Measurements from ENCODE around the gene KLHL25.
"Not testable (repeated sequence)": the region's sequence is repeated elsewhere in the genome, so short reads cannot be mapped to it uniquely, and the experiment has no call there.

The KLHL25 gene

GRCh38 chr15:85804481-85805170, 9.9 kb upstream of the KLHL25 start:
- DNase-seq, result no peak

- DNase-seq, result not testable (repeated sequence)
Observed at GRCh38 chr15:85802617-85803016, 7.9 kb upstream of the KLHL25 start.

GRCh38 chr15:85800478-85801123, 5.9 kb upstream of the KLHL25 start:
- peak; percentile 45 for DNase-seq

GRCh38 chr15:85796371-85796770, 1.6 kb upstream of the KLHL25 start:
- DNase-seq, result not testable (repeated sequence)

- no peak for DNase-seq
Observed at GRCh38 chr15:85795337-85796305, 896 bp upstream of the KLHL25 start.

GRCh38 chr15:85793641-85794597, 806 bp downstream of the KLHL25 start:
- peak; percentile 2 for DNase-seq

- no peak for DNase-seq
Observed at GRCh38 chr15:85792912-85793590, 1.7 kb downstream of the KLHL25 start.

- DNase-seq, result no peak
Observed at GRCh38 chr15:85792102-85792731, 2.5 kb downstream of the KLHL25 start.

- DNase-seq, result no peak
Observed at GRCh38 chr15:85789496-85789875, 5.2 kb downstream of the KLHL25 start.

GRCh38 chr15:85788771-85789495, 5.8 kb downstream of the KLHL25 start:
- no peak for DNase-seq

- DNase-seq, result no peak
Observed at GRCh38 chr15:85786781-85787114, 8.0 kb downstream of the KLHL25 start.

GRCh38 chr15:85785887-85786780, 8.6 kb downstream of the KLHL25 start:
- peak; percentile 64 for DNase-seq

GRCh38 chr15:85782064-85782463, 12.7 kb downstream of the KLHL25 start:
- DNase-seq, result no peak

- DNase-seq, result no peak
Observed at GRCh38 chr15:85781099-85781498, 13.6 kb downstream of the KLHL25 start.

GRCh38 chr15:85780225-85780985, 14.3 kb downstream of the KLHL25 start:
- no peak for DNase-seq

GRCh38 chr15:85779249-85779648, 15.5 kb downstream of the KLHL25 start:
- DNase-seq, result no peak

- peak; percentile 36 for DNase-seq
Observed at GRCh38 chr15:85778107-85778776, 16.5 kb downstream of the KLHL25 start.

All from kidney glomerular epithelial cell (primary cell).